Colon (tissue), 2 donors: ENCODE data around the gene COX7A2.
A peak's percentile ranks its signal among the peaks of the same experiment; 100 is the strongest.

Experiments used
- FAIRE-seq: peaks from 2 replicates; lab custom pipeline; 2012; peaks lifted over from hg19 to GRCh38; lab: Jason Lieb, UNC
- donor health status: control.
- donor health status: control.

COX7A2 gene

GRCh38 chr6:75243333-75244062 lies at the start of gene COX7A2:
COX7A2 (minus strand) TSS chr6:75243801; CDS start chr6:75243734, 67 bp downstream.
- FAIRE-seq: peak; percentile 91

- no peak for FAIRE-seq
These were observed 49.0 kb upstream of the COX7A2 start for GRCh38 chr6:75292555-75292954.

GRCh38 chr6:75291744-75292143 lies 48.1 kb upstream of the COX7A2 start:
- FAIRE-seq: no peak

GRCh38 chr6:75291331-75291730 lies 47.7 kb upstream of the COX7A2 start:
- no peak for FAIRE-seq

GRCh38 chr6:75290136-75290945 lies 46.7 kb upstream of the COX7A2 start:
- FAIRE-seq: no peak

- FAIRE-seq: no peak
These were observed 44.4 kb upstream of the COX7A2 start for GRCh38 chr6:75288023-75288422.

GRCh38 chr6:75287424-75287823 lies 43.8 kb upstream of the COX7A2 start:
- FAIRE-seq: no peak

- FAIRE-seq: no peak
These were observed 43.4 kb upstream of the COX7A2 start for GRCh38 chr6:75286955-75287354.

GRCh38 chr6:75285283-75285639 lies 41.7 kb upstream of the COX7A2 start:
- FAIRE-seq: no peak

GRCh38 chr6:75284632-75285282 lies 41.2 kb upstream of the COX7A2 start, which contains the start of gene TMEM30A:
TMEM30A (minus strand) TSS chr6:75284792; CDS start chr6:75284638, 154 bp downstream.
- FAIRE-seq: peak; percentile 97

GRCh38 chr6:75283907-75284631 lies 40.5 kb upstream of the COX7A2 start:
- FAIRE-seq: no peak

- no peak for FAIRE-seq
These were observed 39.1 kb upstream of the COX7A2 start for GRCh38 chr6:75282706-75283105.

- FAIRE-seq: no peak
These were observed 38.1 kb upstream of the COX7A2 start for GRCh38 chr6:75281653-75282052.

GRCh38 chr6:75280131-75280855 lies 36.7 kb upstream of the COX7A2 start:
- no peak for FAIRE-seq

- no peak for FAIRE-seq
These were observed 35.8 kb upstream of the COX7A2 start for GRCh38 chr6:75279418-75279817.

- no peak for FAIRE-seq
These were observed 35.0 kb upstream of the COX7A2 start for GRCh38 chr6:75278474-75279077.

- FAIRE-seq: no peak
These were observed 31.5 kb upstream of the COX7A2 start for GRCh38 chr6:75275067-75275466.

- FAIRE-seq: no peak
These were observed 29.4 kb upstream of the COX7A2 start for GRCh38 chr6:75273009-75273408.

GRCh38 chr6:75272145-75272840 lies 28.7 kb upstream of the COX7A2 start:
- FAIRE-seq: no peak

- no peak for FAIRE-seq
These were observed 25.4 kb upstream of the COX7A2 start for GRCh38 chr6:75268988-75269354.
